Measurements from ENCODE around the gene PHLDA3.

Gene PHLDA3

DNA sequence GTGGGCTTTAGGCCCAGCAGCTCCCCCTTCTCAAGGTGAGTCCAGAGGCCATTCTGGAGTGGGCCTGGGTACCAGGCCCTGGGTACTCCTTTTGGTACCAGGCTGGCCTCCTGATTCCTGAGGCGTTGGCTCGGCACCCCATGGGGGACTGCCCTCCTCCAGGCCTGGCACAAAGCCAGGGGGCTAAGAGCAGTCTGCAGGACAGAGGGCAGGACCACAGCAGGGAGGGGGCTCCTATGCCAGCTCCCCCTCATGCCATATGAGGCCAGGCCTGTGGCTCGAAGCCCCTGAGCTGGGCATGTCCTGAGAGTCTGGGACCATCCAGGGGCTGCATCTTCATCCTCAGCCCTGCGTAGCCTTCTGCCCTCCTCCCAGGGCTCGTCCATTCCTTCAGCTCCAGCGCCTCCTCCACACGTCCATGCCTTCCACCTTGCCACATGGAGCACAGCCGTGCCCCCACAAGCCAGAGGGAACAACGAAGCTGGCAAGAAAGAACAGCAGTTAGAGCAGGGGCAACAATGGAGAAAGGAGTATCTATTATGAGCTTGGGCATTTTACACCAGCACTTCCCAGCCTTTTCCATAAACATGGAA lies 3.2 kb downstream of the PHLDA3 start:
- H3K27ac ChIP-seq (ENCODE audit: insufficient read depth, low read depth, low read length, poor library complexity, severe bottlenecking), result no peak overlapping the region
- H3K9me3 ChIP-seq (ENCODE audit: control insufficient read depth, low read length), result no peaks in the 10 kb centered on the region
- H3K27me3 ChIP-seq (ENCODE audit: control insufficient read depth, insufficient read depth, low read length, poor library complexity, severe bottlenecking), result peaks cover 34% of the 10 kb centered on the region
- H3K36me3 ChIP-seq (ENCODE audit: control insufficient read depth, insufficient read depth, low read length), result no peaks in the 10 kb centered on the region
- peaks cover 3% of the 10 kb centered on the region for H3K4me1 ChIP-seq (ENCODE audit: control insufficient read depth, insufficient read depth, low read length)
- H3K4me3 ChIP-seq (ENCODE audit: insufficient read depth, low read depth, low read length), result no peak overlapping the region
- WGBS, 2 experiments, result 93% methylated on average over 9 of the region's 9 CpGs

DNA sequence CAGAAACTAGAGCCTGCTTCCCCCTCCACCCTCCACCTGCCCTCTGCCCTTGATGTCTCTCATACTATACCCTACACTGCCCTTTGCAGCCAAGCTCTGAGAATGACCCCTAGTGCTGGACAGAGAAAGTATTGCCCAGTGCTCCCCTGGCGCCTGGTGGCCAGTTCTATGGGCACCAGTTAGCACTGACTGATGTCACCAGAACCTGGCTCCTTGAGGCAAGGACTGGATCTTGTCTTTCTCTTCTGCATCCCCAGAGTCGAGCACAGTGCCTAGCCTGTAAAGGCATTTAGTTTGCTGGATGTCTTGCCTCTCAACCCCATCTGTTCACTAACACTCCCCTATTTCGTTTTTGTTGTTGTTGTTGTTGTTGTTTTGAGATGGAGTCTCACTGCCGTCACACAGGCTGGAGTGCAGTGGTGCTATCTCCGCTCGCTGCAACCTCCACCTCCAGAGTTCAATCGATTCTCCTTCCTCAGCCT lies 5.9 kb downstream of the PHLDA3 start:
- Histone ChIP-seq H3K27ac (ENCODE audit: insufficient read depth, low read depth, low read length, poor library complexity, severe bottlenecking) (no peak overlapping the region), H3K9me3 (ENCODE audit: control insufficient read depth, low read length) (no peaks in the 10 kb centered on the region), H3K4me1 (ENCODE audit: control insufficient read depth, insufficient read depth, low read length) (peaks cover under 1% of the 10 kb centered on the region), H3K27me3 (ENCODE audit: control insufficient read depth, insufficient read depth, low read length, poor library complexity, severe bottlenecking) (peaks cover 8% of the 10 kb centered on the region), H3K4me3 (ENCODE audit: insufficient read depth, low read depth, low read length) (no peak overlapping the region), H3K36me3 (ENCODE audit: control insufficient read depth, insufficient read depth, low read length) (no peaks in the 10 kb centered on the region)
- 83 to 86% methylated on average over 6 of the region's 7 CpGs for WGBS, 2 experiments

DNA sequence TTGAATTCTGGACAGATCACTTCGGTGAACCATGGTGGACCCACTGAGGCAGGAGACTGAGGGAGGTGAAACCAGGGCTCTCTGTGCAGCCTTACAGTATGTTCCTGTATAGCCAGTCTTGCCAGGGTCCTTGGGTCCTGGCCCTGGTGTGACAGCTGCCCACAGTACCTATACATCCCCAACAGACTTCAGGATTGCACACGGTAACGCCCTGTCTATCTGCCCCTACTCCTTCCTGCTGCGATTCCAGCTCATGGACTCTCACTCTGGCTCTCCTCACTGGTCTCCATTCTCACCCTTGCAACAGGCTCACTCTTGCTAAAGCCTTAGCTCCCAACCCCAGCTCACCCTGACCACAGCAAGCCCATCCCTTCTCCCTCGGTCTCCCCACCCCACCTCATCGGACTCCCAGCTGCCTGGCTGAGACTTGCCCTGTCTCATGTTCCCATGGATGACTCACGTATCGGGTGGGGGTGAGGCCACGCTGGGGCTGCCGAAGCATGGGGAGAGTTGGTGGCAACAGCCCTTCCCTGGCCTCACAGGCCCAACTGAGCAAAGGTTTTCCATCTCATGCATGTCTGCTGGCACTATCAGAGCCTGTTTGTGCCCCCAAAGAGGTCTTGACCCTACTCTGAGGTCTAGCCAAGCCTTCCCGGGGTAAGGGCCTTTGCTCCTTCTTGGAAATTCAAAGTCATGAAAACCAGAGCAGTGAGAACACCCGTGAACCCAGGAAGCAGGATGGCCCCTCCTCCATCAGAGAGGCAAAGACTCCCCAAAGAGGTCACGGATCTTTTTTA lies 7.1 kb downstream of the PHLDA3 start:
- Histone ChIP-seq H3K9me3 (ENCODE audit: control insufficient read depth, low read length) (no peaks in the 10 kb centered on the region), H3K27me3 (ENCODE audit: control insufficient read depth, insufficient read depth, low read length, poor library complexity, severe bottlenecking) (no peaks in the 10 kb centered on the region), H3K36me3 (ENCODE audit: control insufficient read depth, insufficient read depth, low read length) (no peaks in the 10 kb centered on the region), H3K27ac (ENCODE audit: insufficient read depth, low read depth, low read length, poor library complexity, severe bottlenecking) (no peak overlapping the region), H3K4me1 (ENCODE audit: control insufficient read depth, insufficient read depth, low read length) (peaks cover 5% of the 10 kb centered on the region), H3K4me3 (ENCODE audit: insufficient read depth, low read depth, low read length) (no peak overlapping the region)
- 85 to 88% methylated on average over 13 of the region's 13 CpGs for WGBS, 2 experiments

DNA sequence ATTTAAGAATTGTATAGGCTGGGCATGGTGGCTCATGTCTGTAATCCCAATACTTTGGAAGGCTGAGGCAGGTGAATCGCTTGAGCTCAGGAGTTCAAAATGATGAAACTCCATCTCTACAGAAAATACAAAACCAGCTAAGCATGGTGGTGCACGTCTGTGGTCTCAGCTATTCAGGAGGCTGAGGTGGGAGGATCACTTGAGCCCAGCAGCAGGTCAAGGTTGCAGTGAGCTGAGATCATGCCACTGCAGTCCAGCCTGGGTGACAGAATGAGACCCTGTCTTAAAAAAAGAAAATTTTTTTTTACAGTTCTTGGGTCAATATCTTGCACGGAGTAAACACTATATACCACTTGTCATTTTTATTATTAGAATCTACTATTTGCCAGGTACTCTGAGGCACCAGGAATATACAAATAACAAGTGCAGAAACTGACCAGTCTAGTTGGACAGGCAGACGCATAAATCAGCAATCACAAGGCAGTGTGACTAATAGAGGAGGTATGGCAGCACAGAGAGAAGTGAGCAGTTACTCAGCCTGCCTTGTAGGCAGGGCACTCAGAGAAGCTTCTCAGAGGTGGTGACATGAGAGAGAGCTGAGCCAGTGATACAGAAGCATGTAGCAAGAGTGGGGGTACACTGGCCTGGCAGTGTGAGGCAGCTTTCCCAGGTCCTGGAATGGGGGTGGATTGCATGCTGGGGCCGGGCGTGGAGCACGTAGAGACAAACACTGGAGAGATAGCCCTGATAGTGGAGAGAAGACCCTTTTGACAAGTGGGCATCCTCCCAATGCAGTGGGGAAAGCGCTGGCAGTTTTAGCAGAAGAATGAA lies 8.0 kb downstream of the PHLDA3 start:
- WGBS, 2 experiments, result 92 to 94% methylated on average over 8 of the region's 8 CpGs
- Histone ChIP-seq H3K36me3 (ENCODE audit: control insufficient read depth, insufficient read depth, low read length) (no peaks in the 10 kb centered on the region), H3K4me1 (ENCODE audit: control insufficient read depth, insufficient read depth, low read length) (peaks cover 13% of the 10 kb centered on the region), H3K9me3 (ENCODE audit: control insufficient read depth, low read length) (no peaks in the 10 kb centered on the region), H3K27ac (ENCODE audit: insufficient read depth, low read depth, low read length, poor library complexity, severe bottlenecking) (no peak overlapping the region), H3K27me3 (ENCODE audit: control insufficient read depth, insufficient read depth, low read length, poor library complexity, severe bottlenecking) (no peaks in the 10 kb centered on the region), H3K4me3 (ENCODE audit: insufficient read depth, low read depth, low read length) (no peak overlapping the region)

DNA sequence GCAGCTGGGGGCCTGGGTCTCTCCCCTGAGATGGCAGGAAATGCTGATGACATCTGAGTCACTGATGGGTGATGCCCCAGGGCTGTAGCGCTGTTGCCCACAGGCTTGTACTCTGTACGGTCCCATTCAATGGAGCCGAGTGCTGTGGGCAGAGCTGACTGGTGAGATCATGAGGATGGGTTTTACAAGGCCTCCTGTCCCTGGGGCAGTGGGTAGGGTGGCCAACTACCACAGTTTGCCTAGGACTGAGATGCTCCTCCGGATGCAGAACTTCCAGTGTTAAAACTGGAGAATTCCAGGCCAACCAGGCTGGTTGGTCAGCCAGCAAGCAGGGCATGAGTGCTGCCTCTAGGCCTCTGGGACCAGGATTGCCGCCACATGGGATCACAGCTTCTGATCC lies 9.2 kb downstream of the PHLDA3 start:
- H3K27ac ChIP-seq (ENCODE audit: insufficient read depth, low read depth, low read length, poor library complexity, severe bottlenecking), result no peak overlapping the region
- no peak overlapping the region for H3K4me3 ChIP-seq (ENCODE audit: insufficient read depth, low read depth, low read length)
- H3K9me3 ChIP-seq (ENCODE audit: control insufficient read depth, low read length), result no peaks in the 10 kb centered on the region
- no peaks in the 10 kb centered on the region for H3K36me3 ChIP-seq (ENCODE audit: control insufficient read depth, insufficient read depth, low read length)
- peaks cover 13% of the 10 kb centered on the region for H3K4me1 ChIP-seq (ENCODE audit: control insufficient read depth, insufficient read depth, low read length)
- no peaks in the 10 kb centered on the region for H3K27me3 ChIP-seq (ENCODE audit: control insufficient read depth, insufficient read depth, low read length, poor library complexity, severe bottlenecking)
- 94 to 96% methylated on average over 5 of the region's 5 CpGs for WGBS, 2 experiments

DNA sequence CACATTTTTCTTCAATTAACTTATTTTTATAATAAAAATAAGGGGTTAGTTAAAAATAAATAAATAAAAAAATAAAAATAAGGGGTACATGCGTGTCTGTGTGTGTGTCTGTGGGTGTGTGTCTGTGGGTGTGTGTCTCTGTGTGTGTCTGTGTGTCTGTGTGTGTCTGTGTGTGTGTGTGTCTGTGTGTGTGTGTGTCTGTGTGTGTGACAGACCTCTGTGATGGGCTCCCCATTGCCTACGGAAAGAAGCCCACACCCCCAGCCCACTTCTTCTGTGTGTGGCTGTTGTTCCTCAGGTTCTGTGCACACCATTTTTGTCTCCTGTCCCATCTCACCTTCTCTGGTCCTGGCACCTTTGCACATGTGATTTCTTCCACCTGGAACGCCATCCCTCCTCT lies 9.9 kb downstream of the PHLDA3 start:
- WGBS, 2 experiments, result 87 to 95% methylated on average over 3 of the region's 3 CpGs
- H3K4me1 ChIP-seq (ENCODE audit: control insufficient read depth, insufficient read depth, low read length), result peaks cover 13% of the 10 kb centered on the region
- H3K4me3 ChIP-seq (ENCODE audit: insufficient read depth, low read depth, low read length), result no peak overlapping the region
- no peak overlapping the region for H3K27ac ChIP-seq (ENCODE audit: insufficient read depth, low read depth, low read length, poor library complexity, severe bottlenecking)
- H3K9me3 ChIP-seq (ENCODE audit: control insufficient read depth, low read length), result no peaks in the 10 kb centered on the region
- H3K27me3 ChIP-seq (ENCODE audit: control insufficient read depth, insufficient read depth, low read length, poor library complexity, severe bottlenecking), result no peaks in the 10 kb centered on the region
- no peaks in the 10 kb centered on the region for H3K36me3 ChIP-seq (ENCODE audit: control insufficient read depth, insufficient read depth, low read length)

DNA sequence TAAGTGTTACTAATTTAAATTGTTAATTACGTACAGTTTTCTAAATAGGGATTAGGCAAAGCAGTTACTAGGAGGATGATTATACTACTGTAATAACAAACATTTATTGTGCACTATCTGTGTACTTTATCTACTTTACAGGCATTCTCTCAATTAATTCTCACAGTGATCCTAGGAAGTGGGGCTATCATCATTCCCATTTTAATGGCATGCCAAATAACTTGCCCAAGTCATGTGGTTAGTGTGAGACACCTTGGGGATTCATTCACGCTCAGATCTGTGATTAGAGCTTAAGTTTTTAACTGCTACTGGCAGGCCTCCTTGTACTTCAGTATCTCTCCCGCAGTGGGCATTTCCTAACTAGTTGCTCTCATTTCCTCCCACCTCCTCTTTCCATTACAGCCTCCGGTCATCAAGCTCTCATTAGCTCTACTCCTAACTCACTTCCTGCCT lies 11.5 kb downstream of the PHLDA3 start:
- Histone ChIP-seq H3K36me3 (ENCODE audit: control insufficient read depth, insufficient read depth, low read length) (no peaks in the 10 kb centered on the region), H3K9me3 (ENCODE audit: control insufficient read depth, low read length) (no peaks in the 10 kb centered on the region), H3K4me1 (ENCODE audit: control insufficient read depth, insufficient read depth, low read length) (peaks cover 13% of the 10 kb centered on the region), H3K27me3 (ENCODE audit: control insufficient read depth, insufficient read depth, low read length, poor library complexity, severe bottlenecking) (no peaks in the 10 kb centered on the region), H3K27ac (ENCODE audit: insufficient read depth, low read depth, low read length, poor library complexity, severe bottlenecking) (no peak overlapping the region), H3K4me3 (ENCODE audit: insufficient read depth, low read depth, low read length) (no peak overlapping the region)
- WGBS, 2 experiments, result 86 to 87% methylated on average over 4 of the region's 4 CpGs

DNA sequence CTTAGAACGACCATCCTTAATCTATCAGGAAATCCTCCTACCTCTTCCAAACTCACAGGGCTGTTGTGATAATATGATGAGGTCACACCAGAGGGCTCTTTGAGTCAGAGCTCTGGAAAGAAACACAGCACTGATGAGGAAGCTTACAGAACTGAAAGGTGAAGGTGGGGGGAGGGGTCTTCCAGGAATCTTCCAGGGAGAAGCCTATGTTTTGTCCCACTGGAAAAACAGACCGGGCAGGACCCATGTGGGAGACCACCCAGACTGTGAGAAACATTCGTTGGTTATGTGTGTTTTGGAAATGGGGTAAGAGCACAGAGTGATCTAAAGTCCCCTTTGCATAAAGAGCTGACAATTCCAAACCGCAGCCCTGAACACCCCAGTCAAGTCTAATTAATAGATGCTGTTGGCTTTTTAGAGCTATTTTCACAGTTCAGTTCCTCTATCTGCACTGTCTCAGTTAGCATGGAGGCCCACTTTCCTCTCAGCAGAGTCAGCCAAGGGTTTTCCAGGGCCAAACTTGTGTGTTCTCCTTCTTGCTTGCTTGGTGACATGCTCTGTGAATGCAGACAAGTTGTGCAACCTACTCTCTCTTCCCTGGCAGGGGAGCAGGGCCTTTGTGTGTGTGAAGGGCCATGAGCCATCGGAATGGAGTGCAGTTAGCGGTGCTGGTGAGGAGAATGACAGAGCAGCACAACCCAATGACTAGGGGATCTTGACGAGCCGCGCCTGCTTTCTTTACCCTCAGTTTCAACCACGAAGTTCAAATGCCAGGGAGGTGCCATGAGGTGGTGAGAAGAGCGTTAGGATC lies 12.3 kb downstream of the PHLDA3 start:
- Histone ChIP-seq H3K4me3 (ENCODE audit: insufficient read depth, low read depth, low read length) (no peak overlapping the region), H3K27me3 (ENCODE audit: control insufficient read depth, insufficient read depth, low read length, poor library complexity, severe bottlenecking) (no peaks in the 10 kb centered on the region), H3K9me3 (ENCODE audit: control insufficient read depth, low read length) (no peaks in the 10 kb centered on the region), H3K4me1 (ENCODE audit: control insufficient read depth, insufficient read depth, low read length) (peaks cover 13% of the 10 kb centered on the region), H3K36me3 (ENCODE audit: control insufficient read depth, insufficient read depth, low read length) (no peaks in the 10 kb centered on the region), H3K27ac (ENCODE audit: insufficient read depth, low read depth, low read length, poor library complexity, severe bottlenecking) (peak overlapping the region; percentile 20)
- 68% methylated on average over 10 to 11 of the region's 11 CpGs for WGBS, 2 experiments

DNA sequence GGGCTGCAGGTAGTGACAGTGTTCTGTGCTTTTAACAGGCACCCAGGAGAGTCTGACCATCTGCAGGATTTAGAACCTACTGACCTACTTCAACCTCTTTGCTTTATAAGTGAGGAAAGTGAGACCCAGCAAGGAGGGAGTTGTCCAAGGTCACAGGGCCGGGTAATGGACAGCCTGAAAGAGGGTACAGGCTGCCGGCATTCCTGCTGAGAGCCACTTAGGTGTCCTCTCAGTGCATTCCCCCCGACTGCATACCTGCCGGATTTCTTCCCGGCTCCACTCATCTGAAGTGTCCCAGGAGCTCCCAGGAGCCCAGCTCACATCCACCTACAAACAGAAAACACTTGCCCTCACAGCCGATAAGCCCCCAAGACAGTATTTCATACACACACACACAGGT lies 13.9 kb downstream of the PHLDA3 start:
- WGBS, 2 experiments, result 78 to 82% methylated on average over 6 of the region's 6 CpGs
- Histone ChIP-seq H3K9me3 (ENCODE audit: control insufficient read depth, low read length) (no peaks in the 10 kb centered on the region), H3K27ac (ENCODE audit: insufficient read depth, low read depth, low read length, poor library complexity, severe bottlenecking) (no peak overlapping the region), H3K27me3 (ENCODE audit: control insufficient read depth, insufficient read depth, low read length, poor library complexity, severe bottlenecking) (no peaks in the 10 kb centered on the region), H3K4me3 (ENCODE audit: insufficient read depth, low read depth, low read length) (no peak overlapping the region), H3K36me3 (ENCODE audit: control insufficient read depth, insufficient read depth, low read length) (no peaks in the 10 kb centered on the region), H3K4me1 (ENCODE audit: control insufficient read depth, insufficient read depth, low read length) (peaks cover 22% of the 10 kb centered on the region)

Data from ectodermal cell (in vitro differentiated cells).